Measurements from ENCODE around the gene UXS1.

DNA sequence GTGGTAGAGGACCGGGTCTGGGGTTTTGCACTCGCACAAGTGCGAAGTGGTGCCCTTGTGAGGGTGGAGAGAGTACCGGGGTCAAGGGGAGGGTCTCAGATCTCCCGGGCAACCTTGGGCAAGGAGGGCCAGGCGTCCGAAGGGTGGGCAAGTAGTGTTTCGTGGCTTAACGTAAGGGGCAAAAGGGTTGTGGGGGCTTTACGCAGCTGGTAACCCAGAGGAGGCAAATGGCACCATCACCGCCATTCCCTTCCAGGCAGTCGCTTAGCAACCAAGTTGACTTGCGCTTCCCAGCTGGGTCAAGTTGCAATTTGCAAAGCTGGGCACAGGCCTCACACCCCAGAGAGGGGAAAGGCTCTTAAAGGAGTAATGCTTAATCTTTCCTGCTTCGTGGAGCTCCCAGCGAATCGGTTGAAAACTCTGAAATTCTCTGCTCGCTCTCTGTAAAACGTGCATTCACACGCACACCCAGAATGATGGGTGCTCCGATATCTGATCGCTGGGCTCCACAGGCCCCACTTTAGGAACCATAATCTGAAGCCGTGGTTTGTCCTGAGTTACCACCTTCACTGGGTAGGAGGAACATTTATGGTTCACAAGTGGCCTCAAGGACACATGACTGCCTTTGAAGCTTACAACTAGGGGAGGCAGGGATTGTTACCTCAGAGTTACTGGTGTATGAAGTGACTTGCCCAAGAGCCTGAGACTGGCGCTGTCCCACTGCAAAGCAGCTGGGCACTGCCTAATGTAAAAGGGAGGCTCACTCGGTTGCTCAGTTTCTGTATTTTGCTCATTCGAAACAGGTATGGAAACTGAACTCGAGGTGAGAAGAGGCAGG lies 127.9 kb downstream of the UXS1 start:
- TF ChIP-seq, protein P1, sequence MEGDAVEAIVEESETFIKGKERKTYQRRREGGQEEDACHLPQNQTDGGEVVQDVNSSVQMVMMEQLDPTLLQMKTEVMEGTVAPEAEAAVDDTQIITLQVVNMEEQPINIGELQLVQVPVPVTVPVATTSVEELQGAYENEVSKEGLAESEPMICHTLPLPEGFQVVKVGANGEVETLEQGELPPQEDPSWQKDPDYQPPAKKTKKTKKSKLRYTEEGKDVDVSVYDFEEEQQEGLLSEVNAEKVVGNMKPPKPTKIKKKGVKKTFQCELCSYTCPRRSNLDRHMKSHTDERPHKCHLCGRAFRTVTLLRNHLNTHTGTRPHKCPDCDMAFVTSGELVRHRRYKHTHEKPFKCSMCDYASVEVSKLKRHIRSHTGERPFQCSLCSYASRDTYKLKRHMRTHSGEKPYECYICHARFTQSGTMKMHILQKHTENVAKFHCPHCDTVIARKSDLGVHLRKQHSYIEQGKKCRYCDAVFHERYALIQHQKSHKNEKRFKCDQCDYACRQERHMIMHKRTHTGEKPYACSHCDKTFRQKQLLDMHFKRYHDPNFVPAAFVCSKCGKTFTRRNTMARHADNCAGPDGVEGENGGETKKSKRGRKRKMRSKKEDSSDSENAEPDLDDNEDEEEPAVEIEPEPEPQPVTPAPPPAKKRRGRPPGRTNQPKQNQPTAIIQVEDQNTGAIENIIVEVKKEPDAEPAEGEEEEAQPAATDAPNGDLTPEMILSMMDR (IDR thresholded peaks at IDR 0.05; ENCODE audit: poor library complexity, severe bottlenecking): no peak
- TF ChIP-seq POLR2AphosphoS5 (IDR thresholded peaks at IDR 0.05) (no peak), SMC3 (conservative IDR thresholded peaks at IDR 0.05; ENCODE audit: poor library complexity) (no peak), EZH2 (IDR thresholded peaks at IDR 0.05; ENCODE audit: borderline replicate concordance, insufficient read depth, low read length, poor library complexity, severe bottlenecking) (no peak)
